ENCODE measurements around the gene RNPEPL1.

RNPEPL1 gene

GRCh38 chr2:240572141-240573031 lies 4.1 kb downstream of the RNPEPL1 start:
- no peaks in the 10 kb centered on the region for H3K9me3 ChIP-seq (ENCODE audit: control insufficient read depth in 2 of 2, low read length in 2 of 2)
- peaks cover 37% of the 10 kb centered on the region for H3K4me1 ChIP-seq (ENCODE audit: control insufficient read depth, insufficient read depth, low read length)
- no peak overlapping the region for H3K9ac ChIP-seq (ENCODE audit: low read length in 2 of 2)
- H3K36me3 ChIP-seq (ENCODE audit: control insufficient read depth in 2 of 2, insufficient read depth in 2 of 2, low read length in 2 of 2): peaks cover 0 to 12% of the 10 kb centered on the region in 2 donors
- no peaks in the 10 kb centered on the region for H3K27me3 ChIP-seq (ENCODE audit: control insufficient read depth in 1 of 2, insufficient read depth in 2 of 2, low read length in 2 of 2)
- H3K4me3 ChIP-seq (ENCODE audit: low read length in 2 of 2): no peak overlapping the region
- H3K27ac ChIP-seq (ENCODE audit: low read length): no peak overlapping the region

- no peak overlapping the region for H3K4me3 ChIP-seq (ENCODE audit: low read length in 2 of 2)
- H3K9ac ChIP-seq (ENCODE audit: low read length in 2 of 2): no peak overlapping the region
- no peaks in the 10 kb centered on the region for H3K27me3 ChIP-seq (ENCODE audit: control insufficient read depth in 1 of 2, insufficient read depth in 2 of 2, low read length in 2 of 2)
- H3K9me3 ChIP-seq (ENCODE audit: control insufficient read depth in 2 of 2, low read length in 2 of 2): no peaks in the 10 kb centered on the region
- peaks cover 31% of the 10 kb centered on the region for H3K4me1 ChIP-seq (ENCODE audit: control insufficient read depth, insufficient read depth, low read length)
- peaks cover 0 to 16% of the 10 kb centered on the region in 2 donors for H3K36me3 ChIP-seq (ENCODE audit: control insufficient read depth in 2 of 2, insufficient read depth in 2 of 2, low read length in 2 of 2)
- H3K27ac ChIP-seq (ENCODE audit: low read length): no peak overlapping the region
Measured at GRCh38 chr2:240573071-240573515, 4.8 kb downstream of the RNPEPL1 start.

GRCh38 chr2:240573516-240574385 lies 5.5 kb downstream of the RNPEPL1 start:
- Histone ChIP-seq H3K27me3 (ENCODE audit: control insufficient read depth in 1 of 2, insufficient read depth in 2 of 2, low read length in 2 of 2) (no peaks in the 10 kb centered on the region), H3K9ac (ENCODE audit: low read length in 2 of 2) (no peak overlapping the region), H3K4me3 (ENCODE audit: low read length in 2 of 2) (no peak overlapping the region), H3K9me3 (ENCODE audit: control insufficient read depth in 2 of 2, low read length in 2 of 2) (no peaks in the 10 kb centered on the region), H3K4me1 (ENCODE audit: control insufficient read depth, insufficient read depth, low read length) (peaks cover 31% of the 10 kb centered on the region), H3K27ac (ENCODE audit: low read length) (no peak overlapping the region), H3K36me3 (ENCODE audit: control insufficient read depth in 2 of 2, insufficient read depth in 2 of 2, low read length in 2 of 2) (peaks cover 0 to 18% of the 10 kb centered on the region in 2 donors)

- no peak overlapping the region for H3K4me3 ChIP-seq (ENCODE audit: low read length in 2 of 2)
- H3K27me3 ChIP-seq (ENCODE audit: control insufficient read depth in 1 of 2, insufficient read depth in 2 of 2, low read length in 2 of 2): no peaks in the 10 kb centered on the region
- peaks cover 23% of the 10 kb centered on the region for H3K4me1 ChIP-seq (ENCODE audit: control insufficient read depth, insufficient read depth, low read length)
- no peaks in the 10 kb centered on the region for H3K9me3 ChIP-seq (ENCODE audit: control insufficient read depth in 2 of 2, low read length in 2 of 2)
- no peak overlapping the region for H3K9ac ChIP-seq (ENCODE audit: low read length in 2 of 2)
- no peak overlapping the region for H3K27ac ChIP-seq (ENCODE audit: low read length)
- peaks cover 0 to 18% of the 10 kb centered on the region in 2 donors for H3K36me3 ChIP-seq (ENCODE audit: control insufficient read depth in 2 of 2, insufficient read depth in 2 of 2, low read length in 2 of 2)
Measured at GRCh38 chr2:240574386-240575100, 6.3 kb downstream of the RNPEPL1 start.

- no peak overlapping the region for H3K4me3 ChIP-seq (ENCODE audit: low read length in 2 of 2)
- peaks cover 0 to 18% of the 10 kb centered on the region in 2 donors for H3K36me3 ChIP-seq (ENCODE audit: control insufficient read depth in 2 of 2, insufficient read depth in 2 of 2, low read length in 2 of 2)
- no peak overlapping the region for H3K9ac ChIP-seq (ENCODE audit: low read length in 2 of 2)
- no peak overlapping the region for H3K27ac ChIP-seq (ENCODE audit: low read length)
- peaks cover 19% of the 10 kb centered on the region for H3K4me1 ChIP-seq (ENCODE audit: control insufficient read depth, insufficient read depth, low read length)
- H3K27me3 ChIP-seq (ENCODE audit: control insufficient read depth in 1 of 2, insufficient read depth in 2 of 2, low read length in 2 of 2): no peaks in the 10 kb centered on the region
- no peaks in the 10 kb centered on the region for H3K9me3 ChIP-seq (ENCODE audit: control insufficient read depth in 2 of 2, low read length in 2 of 2)
Measured at GRCh38 chr2:240575101-240575965, 7.0 kb downstream of the RNPEPL1 start.

GRCh38 chr2:240576036-240576435 lies 7.8 kb downstream of the RNPEPL1 start:
- Histone ChIP-seq H3K4me3 (ENCODE audit: low read length in 2 of 2) (no peak overlapping the region), H3K27me3 (ENCODE audit: control insufficient read depth in 1 of 2, insufficient read depth in 2 of 2, low read length in 2 of 2) (no peaks in the 10 kb centered on the region), H3K27ac (ENCODE audit: low read length) (no peak overlapping the region), H3K9ac (ENCODE audit: low read length in 2 of 2) (no peak overlapping the region), H3K36me3 (ENCODE audit: control insufficient read depth in 2 of 2, insufficient read depth in 2 of 2, low read length in 2 of 2) (peaks cover 0 to 18% of the 10 kb centered on the region in 2 donors), H3K9me3 (ENCODE audit: control insufficient read depth in 2 of 2, low read length in 2 of 2) (no peaks in the 10 kb centered on the region), H3K4me1 (ENCODE audit: control insufficient read depth, insufficient read depth, low read length) (peaks cover 12% of the 10 kb centered on the region)

GRCh38 chr2:240576436-240577205 lies 8.3 kb downstream of the RNPEPL1 start:
- peaks cover 0 to 18% of the 10 kb centered on the region in 2 donors for H3K36me3 ChIP-seq (ENCODE audit: control insufficient read depth in 2 of 2, insufficient read depth in 2 of 2, low read length in 2 of 2)
- peaks cover 7% of the 10 kb centered on the region for H3K4me1 ChIP-seq (ENCODE audit: control insufficient read depth, insufficient read depth, low read length)
- no peak overlapping the region for H3K4me3 ChIP-seq (ENCODE audit: low read length in 2 of 2)
- H3K9me3 ChIP-seq (ENCODE audit: control insufficient read depth in 2 of 2, low read length in 2 of 2): no peaks in the 10 kb centered on the region
- H3K27ac ChIP-seq (ENCODE audit: low read length): no peak overlapping the region
- H3K9ac ChIP-seq (ENCODE audit: low read length in 2 of 2): no peak overlapping the region
- H3K27me3 ChIP-seq (ENCODE audit: control insufficient read depth in 1 of 2, insufficient read depth in 2 of 2, low read length in 2 of 2): no peaks in the 10 kb centered on the region

- Histone ChIP-seq H3K9ac (ENCODE audit: low read length in 2 of 2) (no peak overlapping the region), H3K4me3 (ENCODE audit: low read length in 2 of 2) (no peak overlapping the region), H3K9me3 (ENCODE audit: control insufficient read depth in 2 of 2, low read length in 2 of 2) (no peaks in the 10 kb centered on the region), H3K27ac (ENCODE audit: low read length) (no peak overlapping the region), H3K36me3 (ENCODE audit: control insufficient read depth in 2 of 2, insufficient read depth in 2 of 2, low read length in 2 of 2) (peaks cover 0 to 16% of the 10 kb centered on the region in 2 donors), H3K27me3 (ENCODE audit: control insufficient read depth in 1 of 2, insufficient read depth in 2 of 2, low read length in 2 of 2) (no peaks in the 10 kb centered on the region), H3K4me1 (ENCODE audit: control insufficient read depth, insufficient read depth, low read length) (peaks cover 4% of the 10 kb centered on the region)
Measured at GRCh38 chr2:240577281-240578109, 9.2 kb downstream of the RNPEPL1 start.

GRCh38 chr2:240578110-240578450 lies 9.8 kb downstream of the RNPEPL1 start:
- H3K36me3 ChIP-seq (ENCODE audit: control insufficient read depth in 2 of 2, insufficient read depth in 2 of 2, low read length in 2 of 2): peaks cover 0 to 17% of the 10 kb centered on the region in 2 donors
- no peak overlapping the region for H3K9ac ChIP-seq (ENCODE audit: low read length in 2 of 2)
- H3K4me1 ChIP-seq (ENCODE audit: control insufficient read depth, insufficient read depth, low read length): peaks cover 4% of the 10 kb centered on the region
- no peak overlapping the region for H3K4me3 ChIP-seq (ENCODE audit: low read length in 2 of 2)
- H3K27me3 ChIP-seq (ENCODE audit: control insufficient read depth in 1 of 2, insufficient read depth in 2 of 2, low read length in 2 of 2): no peaks in the 10 kb centered on the region
- no peak overlapping the region for H3K27ac ChIP-seq (ENCODE audit: low read length)
- no peaks in the 10 kb centered on the region for H3K9me3 ChIP-seq (ENCODE audit: control insufficient read depth in 2 of 2, low read length in 2 of 2)

Data from stomach smooth muscle (tissue), 2 donors.